T-helper 1 cell (primary cell): ENCODE measurements around the gene BRSK1.
A peak's percentile ranks its signal among the peaks of the same experiment; 100 is the strongest.

ENCODE experiments used
- DNase-seq, 5 donors: peaks; one replicate each; pipeline ENCODE4 v3.0.0-alpha.2; 2012 to 2020

Gene BRSK1

DNA sequence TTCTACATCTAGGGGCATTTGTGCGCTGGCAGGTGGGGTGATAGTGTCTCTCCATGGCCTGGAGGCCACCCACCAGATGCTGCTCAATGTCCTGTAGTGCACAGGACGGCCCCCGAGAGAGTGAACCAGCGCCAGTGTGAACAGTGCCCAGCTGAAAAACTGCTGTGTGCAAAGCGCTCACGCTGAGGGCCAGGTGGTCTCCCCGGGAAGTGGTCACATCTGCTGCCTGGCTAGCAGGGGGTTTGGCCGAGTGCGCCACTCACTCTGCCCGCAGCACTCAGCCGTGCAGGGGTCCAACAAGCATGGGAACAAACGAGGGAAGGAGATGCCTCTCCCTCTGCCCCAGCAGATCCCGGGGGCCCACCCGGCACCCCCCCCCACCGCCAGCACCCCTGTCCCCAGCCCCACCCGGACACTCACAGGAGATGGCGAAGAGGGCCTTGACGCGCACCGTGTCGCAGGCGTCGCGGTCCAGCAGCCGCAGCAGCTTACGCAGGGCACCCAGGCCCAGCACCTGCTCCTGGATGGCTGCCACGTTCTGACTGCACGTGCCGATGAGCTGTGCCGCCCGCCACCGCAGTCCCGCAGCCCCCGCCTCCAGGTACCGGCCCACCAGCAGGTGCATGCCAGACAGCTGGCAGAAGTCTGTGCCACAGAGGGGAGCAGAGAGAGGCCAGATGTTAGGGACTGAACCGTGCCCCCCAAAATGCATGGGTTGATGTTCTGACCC is 9.7 kb upstream of the BRSK1 start:
- no peak for DNase-seq

- DNase-seq = peak in 1 of 5 donors; percentile 56
Observed at GRCh38 chr19:55275851-55276719, 7.7 kb upstream of the BRSK1 start.

DNA sequence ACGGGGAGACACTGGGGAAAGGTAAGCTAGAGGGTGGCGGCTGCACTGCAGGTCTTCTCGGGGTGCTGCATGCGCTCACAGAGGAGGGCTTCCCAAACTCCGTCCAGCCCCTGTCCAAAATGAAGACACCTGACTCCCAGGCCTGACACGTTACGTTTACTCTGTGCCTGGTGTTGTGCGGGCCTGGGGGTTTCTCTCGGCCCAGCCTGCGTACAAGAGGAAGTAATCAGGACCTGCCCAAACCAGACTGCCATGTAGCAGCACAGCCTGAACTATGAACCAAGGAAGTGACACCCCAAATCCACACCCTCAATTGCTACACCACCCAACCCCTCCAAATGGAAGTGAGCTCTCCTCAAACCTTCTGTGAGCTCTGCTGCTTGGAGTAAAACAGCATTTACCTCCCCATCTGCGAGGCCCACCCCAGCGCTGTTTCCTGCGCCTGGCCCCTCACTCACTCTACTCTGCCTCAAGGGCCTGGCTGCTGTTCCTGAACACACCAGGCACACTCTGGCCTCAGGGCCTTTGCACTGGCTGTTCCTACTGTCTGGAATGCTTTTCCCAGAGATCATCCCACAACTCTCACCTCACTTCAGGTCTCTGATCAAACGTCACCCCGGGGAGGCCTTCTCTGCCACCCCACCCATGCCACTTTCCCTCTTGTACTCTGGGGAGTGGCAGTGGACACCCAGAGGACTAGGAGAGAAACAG is 6.9 kb upstream of the BRSK1 start:
- DNase-seq = no peak

DNA sequence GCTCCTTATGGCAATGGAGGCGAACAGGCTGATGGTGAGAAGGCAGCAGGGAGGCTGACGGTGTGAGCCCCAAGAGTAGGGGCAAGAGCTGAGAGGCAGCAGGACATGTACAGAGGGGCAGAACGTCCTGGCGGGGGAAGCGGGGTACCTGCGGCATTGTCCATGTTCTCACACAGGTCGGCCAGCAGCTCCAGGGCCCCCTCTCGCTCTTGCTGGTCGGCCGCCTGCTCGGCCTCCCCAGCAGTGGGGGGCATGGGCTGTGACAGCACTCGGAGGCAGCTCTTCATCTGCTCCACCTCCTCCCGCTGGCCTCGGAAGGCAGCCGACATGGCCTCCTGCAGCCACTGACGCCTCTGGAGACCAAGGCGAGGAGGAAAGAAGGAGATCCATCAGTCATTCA is 6.3 kb upstream of the BRSK1 start:
- DNase-seq = no peak

- DNase-seq = no peak
Observed at GRCh38 chr19:55278391-55279135, 5.2 kb upstream of the BRSK1 start.

DNA sequence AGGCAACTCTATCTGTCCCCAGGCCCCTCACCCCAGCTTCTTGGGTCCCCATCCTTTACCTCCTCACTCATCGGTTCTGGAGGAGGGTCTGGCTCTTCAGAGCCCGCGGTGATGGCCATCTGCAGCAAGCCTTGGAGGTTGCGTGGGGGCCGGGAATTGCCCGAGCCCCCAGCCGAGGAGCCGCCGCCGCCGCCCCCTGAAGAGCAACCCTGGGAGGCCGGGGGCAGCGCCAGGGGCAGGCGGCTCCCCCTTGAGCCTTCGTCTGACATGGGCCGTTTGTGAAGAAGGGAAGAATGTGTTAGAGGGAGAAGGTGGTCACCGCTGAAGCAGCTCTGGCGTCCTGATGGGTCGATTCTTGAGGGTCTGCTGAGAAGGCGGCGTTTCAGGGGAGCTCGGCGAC is 4.5 kb upstream of the BRSK1 start:
- no peak for DNase-seq

GRCh38 chr19:55279770-55280643 is 3.8 kb upstream of the BRSK1 start, which contains the start of gene HSPBP1:
Gene HSPBP1, minus strand, starts transcription at chr19:55280110. Its CDS starts 502 bp downstream, at chr19:55279608.
- DNase-seq = peak; percentile 90 to 98 (median 93)

GRCh38 chr19:55284405-55285058 is 735 bp downstream of the BRSK1 start:
- DNase-seq = no peak

DNA sequence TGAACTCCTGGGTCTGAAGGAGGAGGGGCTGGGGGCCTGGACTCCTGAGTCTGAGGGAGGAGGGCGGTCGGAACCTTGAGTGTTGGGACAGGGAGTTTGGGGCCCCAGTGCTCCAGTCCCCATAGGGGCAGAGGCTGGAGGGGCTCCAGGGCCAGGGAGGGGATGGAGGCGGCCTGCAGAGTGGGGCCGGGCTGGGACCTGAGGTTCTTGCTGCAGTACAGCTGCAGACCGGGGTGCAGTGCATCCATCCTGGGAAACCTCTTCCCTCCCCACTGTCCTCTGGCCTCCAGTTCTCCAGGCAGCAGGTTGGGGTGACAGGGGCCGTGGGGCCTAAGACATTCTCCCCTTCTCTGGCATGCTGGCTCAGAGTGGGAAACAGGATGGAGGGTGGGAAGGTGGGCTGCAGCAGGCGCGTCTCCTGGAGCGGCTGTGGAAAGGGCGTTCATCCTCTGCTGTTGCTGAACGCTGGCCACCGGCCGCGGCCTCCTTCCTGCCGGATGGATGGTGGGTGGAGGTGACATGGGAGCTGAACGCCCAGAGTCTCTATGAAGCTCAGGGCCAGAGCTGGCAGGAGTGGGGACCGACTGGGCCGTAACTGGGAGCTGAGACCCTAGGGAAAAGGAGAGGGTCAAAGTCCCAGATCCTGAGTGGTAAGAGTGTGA is 1.6 kb downstream of the BRSK1 start:
- DNase-seq = no peak

DNA sequence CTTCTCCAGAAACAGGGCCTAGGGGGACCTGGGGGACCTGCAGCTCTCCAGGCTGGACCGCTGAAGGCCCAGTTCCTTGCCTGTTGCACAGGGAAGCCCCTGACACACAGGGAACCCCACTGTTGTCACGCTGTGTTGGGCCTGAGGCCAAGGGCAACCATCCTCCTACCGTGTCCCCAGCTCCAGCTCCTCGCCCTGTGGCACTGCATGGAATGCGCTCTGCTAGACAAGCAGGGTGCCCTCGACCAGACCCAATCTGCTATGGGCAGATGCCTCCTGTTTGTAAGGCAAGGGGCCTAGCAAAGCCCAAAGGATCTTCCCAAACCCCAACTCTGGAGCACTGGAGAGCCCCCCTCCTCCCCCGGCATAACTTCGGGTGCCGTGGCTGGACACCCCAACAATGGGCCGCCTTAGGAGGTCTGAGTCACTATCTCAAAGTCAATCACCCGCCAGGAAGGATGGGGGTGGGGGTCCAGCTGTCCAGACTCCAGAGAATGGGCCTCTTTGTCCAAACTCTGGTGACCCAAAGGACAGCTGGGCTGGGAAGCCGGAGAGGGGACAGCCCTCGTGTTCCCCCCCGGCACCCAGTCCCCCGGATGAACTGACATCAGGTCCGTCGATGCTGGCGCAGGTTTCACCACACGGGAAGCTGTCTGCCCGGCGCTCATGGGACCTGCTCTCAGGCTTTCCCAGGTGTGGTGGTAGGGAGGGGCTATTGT is 3.7 kb downstream of the BRSK1 start:
- no peak for DNase-seq

DNA sequence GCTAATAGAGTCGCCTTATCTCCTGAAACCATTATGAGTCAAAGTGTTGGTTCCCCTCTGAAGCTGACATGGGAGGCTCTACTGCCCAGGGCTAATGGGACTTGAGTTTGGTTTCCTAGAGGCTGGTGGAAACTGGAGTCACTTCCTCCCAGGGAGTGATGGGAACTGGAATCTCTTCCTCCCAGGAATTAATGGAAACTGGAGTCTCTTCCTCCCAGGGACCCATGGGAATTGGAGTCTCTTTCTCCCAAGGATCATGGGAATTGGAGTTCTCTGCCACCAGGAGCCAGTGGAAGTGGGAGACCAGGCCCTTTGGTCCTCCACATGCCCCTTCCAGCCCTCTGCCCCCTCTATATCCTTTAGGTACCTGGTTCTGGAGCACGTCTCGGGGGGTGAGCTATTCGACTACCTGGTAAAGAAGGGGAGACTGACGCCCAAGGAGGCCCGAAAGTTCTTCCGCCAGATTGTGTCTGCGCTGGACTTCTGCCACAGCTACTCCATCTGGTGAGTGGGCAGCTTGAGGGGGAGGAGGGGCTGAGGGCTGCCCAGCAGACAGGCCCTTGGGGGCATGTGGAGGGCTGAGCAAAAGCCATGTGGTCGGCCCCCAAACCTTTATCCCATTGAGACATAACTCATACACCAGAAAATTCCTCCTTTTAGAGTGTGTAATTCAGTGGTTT is 5.5 kb downstream of the BRSK1 start:
- DNase-seq = no peak

DNA sequence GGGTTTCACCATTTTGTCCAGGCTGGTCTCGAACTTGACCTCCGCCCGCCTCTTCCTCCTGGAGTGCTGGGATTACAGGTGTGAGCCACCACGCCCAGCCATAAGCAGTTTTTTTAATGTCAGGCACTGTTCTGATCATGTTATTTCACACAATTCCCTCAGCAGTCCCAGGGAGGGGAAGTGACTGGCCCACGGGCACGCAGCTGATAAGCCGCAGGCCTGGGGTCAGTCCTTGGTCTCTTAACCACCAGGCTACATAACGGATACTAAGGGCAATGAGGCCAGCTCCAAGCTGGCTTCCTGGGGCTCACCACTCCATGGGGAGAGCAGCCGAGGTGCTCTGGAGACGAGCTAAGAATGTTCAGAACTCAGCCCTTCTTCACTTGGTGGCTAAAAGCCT is 13.5 kb downstream of the BRSK1 start:
- no peak for DNase-seq

DNA sequence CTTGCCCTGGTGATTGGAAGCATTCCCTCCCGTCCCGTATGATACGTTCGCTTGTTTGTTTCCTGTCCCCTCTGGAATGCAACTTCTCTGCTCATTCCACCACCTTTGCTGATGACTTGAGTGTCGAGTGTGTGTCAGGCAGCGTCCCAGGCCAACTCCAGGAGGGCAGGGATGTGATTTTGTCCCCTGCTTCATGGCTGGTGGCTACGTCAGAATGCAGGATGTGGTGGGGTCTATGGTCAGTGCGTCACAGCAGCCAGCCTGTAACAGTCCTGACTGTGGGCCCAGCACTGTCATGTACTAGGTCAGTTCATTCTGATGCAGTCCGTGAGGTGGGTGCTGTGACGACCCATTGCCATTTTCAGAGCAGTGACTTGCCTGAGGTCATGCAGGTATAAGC is 16.2 kb downstream of the BRSK1 start:
- DNase-seq = no peak

DNA sequence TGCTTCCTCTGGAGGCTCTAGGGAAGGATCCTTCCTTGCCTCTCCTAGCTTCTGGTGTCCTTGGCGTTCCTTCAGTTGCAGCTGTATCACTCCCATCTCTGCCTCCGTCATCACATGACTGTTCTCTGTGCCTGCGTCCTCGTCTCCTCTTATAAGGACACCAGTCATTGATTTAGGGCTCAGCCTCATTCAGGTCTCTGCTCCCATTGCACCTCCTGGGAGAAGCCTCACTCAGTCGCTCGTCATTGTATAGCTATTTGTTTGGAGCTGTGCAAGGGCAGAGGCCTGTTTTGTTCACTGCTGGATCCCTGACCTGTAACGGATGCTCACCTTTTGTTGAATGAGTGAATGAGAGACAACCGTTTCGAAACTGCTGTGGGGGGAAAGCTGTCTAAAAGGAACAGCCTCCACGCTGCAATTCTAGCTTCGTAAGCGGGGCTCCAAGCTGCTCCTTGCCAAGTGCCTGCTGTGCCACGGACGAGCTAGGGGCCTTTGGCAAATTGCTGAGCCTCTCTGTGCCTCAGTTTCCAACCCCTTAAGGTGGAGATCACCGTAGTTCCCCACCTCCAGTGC is 17.2 kb downstream of the BRSK1 start:
- DNase-seq = no peak

DNA sequence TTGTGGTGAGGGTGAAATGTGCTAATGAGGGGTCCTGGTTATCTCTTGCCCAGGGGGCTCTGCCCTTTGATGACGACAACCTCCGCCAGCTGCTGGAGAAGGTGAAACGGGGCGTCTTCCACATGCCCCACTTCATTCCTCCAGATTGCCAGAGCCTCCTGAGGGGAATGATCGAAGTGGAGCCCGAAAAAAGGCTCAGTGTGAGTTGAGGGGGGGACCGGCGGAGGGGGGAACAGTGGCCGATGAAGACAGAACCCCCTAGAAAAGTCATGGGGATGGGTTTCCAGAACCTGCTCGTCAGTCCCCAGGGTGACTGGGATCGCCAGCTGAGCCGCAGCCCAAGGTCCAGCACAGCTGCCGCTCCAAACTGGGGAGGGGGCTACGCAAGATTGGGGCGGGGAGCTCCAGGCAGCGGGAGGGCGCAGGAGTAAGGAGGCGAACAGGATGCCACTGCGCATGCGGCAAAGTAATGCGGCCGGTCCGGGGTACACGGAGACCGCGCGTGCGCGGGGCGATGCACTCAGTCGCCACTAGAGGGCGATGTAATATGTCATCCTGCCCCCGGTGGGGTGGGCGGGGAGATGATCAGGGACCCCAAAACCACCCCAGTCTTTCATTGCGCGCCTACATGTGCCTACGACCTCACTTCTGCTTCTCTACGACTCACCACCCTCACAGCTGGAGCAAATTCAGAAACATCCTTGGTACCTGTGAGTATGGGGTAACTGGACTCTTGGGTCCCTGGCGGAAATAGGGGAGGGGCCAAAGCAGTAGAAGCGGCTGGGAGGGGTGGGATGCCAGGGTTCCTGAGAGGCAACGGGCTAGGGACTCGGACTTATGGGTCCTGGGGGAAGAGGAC is 17.9 kb downstream of the BRSK1 start:
- peak; percentile 79 to 93 (median 87) for DNase-seq

DNA sequence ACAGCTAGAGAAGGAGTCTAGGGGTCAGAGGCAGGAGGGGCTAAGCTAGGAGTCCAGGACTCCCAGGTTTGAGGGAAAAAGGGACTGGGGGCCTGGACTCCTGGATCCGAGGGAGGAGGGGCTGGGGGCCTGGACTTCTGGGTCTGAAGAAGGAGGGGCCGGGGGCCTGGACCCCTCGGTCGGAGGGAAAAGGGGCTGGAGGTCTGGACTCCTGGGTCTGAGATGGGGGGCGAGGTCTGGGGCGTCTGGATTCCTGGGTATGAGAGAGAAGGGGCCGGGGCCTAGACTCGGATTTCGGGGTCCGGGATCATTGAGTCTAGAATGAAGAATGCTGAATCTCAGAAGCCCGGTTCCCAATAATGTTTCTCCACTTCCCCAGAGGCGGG is 18.5 kb downstream of the BRSK1 start:
- no peak for DNase-seq

- no peak for DNase-seq
Observed at GRCh38 chr19:55303477-55303876, 19.7 kb downstream of the BRSK1 start.
